C4-2B (cell line): ENCODE measurements around the gene AIG1.

Experiments used
- ZFX ChIP-seq: fragments of 450-650 bp; IDR thresholded peaks from 2 replicates; pipeline ENCODE4 v1.6.1; 2017
- TF ChIP-seq, protein P1 (sequence below): fragments of 450-650 bp; conservative IDR thresholded peaks from 2 replicates; pipeline ENCODE4 v1.5.1; 2017; ENCODE audit warnings: mild to moderate bottlenecking

DNA sequence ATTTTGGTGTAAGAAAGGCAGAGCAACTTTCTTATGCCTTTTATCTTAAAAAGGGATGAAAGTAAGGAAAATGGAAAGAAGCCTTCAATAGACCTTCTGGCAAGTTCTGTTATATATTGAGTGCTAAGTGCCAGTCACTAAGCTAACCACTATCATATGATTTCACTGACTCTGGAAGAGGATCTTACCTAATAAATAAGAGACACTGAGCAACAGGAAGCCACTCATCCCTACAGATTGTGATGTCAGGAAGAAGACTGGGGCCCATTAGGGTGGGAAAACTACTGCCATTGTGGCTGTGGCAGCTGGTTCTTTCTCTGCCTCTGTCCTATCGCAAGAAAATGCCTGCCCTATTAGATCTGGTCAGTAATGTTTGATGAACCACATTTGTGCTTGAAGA, 89.6 kb downstream of the AIG1 start:
- TF ChIP-seq, protein P1, sequence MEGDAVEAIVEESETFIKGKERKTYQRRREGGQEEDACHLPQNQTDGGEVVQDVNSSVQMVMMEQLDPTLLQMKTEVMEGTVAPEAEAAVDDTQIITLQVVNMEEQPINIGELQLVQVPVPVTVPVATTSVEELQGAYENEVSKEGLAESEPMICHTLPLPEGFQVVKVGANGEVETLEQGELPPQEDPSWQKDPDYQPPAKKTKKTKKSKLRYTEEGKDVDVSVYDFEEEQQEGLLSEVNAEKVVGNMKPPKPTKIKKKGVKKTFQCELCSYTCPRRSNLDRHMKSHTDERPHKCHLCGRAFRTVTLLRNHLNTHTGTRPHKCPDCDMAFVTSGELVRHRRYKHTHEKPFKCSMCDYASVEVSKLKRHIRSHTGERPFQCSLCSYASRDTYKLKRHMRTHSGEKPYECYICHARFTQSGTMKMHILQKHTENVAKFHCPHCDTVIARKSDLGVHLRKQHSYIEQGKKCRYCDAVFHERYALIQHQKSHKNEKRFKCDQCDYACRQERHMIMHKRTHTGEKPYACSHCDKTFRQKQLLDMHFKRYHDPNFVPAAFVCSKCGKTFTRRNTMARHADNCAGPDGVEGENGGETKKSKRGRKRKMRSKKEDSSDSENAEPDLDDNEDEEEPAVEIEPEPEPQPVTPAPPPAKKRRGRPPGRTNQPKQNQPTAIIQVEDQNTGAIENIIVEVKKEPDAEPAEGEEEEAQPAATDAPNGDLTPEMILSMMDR = no peak
- TF ChIP-seq ZFX = no peak
